A673 (cell line): Measurements from ENCODE around the gene TJP1.

ENCODE experiments used
- EZH2 ChIP-seq: fragments of 200-600 bp; sonication (generic); IDR thresholded peaks from 2 replicates; pipeline ENCODE4 v1.6.1; 2017; ENCODE audit warnings: borderline replicate concordance, low read depth, mild to moderate bottlenecking, mixed read lengths, antibody characterized with exemption, low read length; ENCODE audit not compliant: poor library complexity, severe bottlenecking
- TF ChIP-seq, protein P1 (sequence below): fragments of 300-800, 200-600 bp; sonication (generic); conservative IDR thresholded peaks from 2 replicates; pipeline ENCODE4 v1.5.1; 2017; ENCODE audit warnings: low read depth, mild to moderate bottlenecking, antibody characterized with exemption, low read length, moderate library complexity, mixed read lengths

GRCh38 chr15:29792426-29793159 is 29.7 kb downstream of the TJP1 start:
- TF ChIP-seq, protein P1, sequence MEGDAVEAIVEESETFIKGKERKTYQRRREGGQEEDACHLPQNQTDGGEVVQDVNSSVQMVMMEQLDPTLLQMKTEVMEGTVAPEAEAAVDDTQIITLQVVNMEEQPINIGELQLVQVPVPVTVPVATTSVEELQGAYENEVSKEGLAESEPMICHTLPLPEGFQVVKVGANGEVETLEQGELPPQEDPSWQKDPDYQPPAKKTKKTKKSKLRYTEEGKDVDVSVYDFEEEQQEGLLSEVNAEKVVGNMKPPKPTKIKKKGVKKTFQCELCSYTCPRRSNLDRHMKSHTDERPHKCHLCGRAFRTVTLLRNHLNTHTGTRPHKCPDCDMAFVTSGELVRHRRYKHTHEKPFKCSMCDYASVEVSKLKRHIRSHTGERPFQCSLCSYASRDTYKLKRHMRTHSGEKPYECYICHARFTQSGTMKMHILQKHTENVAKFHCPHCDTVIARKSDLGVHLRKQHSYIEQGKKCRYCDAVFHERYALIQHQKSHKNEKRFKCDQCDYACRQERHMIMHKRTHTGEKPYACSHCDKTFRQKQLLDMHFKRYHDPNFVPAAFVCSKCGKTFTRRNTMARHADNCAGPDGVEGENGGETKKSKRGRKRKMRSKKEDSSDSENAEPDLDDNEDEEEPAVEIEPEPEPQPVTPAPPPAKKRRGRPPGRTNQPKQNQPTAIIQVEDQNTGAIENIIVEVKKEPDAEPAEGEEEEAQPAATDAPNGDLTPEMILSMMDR: no peak
- TF ChIP-seq EZH2: no peak
